DLD1 (cell line): ENCODE results near the gene ST3GAL2.

Experiments used
- in situ Hi-C: cut with HindIII; loops from 2 replicates; pipeline ENCODE4 v1.10.0; 2017; ENCODE audit warnings: low sequenced_read_pairs

ST3GAL2 gene

GRCh38 chr16:70440009-70440692, 1.3 kb upstream of the ST3GAL2 start:
- in situ Hi-C loops: no loop called here

DNA sequence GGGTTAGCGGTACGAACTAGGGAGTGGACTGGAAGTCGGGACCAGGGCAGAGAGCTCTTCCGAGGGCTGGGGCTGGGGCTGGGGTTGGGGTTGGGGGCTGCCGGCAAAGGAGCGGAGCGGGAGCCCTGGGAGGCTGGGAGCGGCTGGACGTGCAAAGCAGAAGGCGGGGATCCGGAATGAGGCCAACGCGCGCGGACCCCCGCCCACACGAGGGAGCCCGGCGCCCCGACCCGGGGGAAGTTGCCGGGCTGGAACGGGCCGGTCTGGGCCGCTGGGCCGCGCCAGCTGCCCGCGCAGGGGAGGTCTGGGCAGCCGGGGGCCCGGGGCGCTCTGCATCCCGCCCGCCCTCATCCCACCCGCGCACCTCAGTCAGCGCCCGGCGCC, 323 bp downstream of the ST3GAL2 start:
- in situ Hi-C loops: no loop called here

DNA sequence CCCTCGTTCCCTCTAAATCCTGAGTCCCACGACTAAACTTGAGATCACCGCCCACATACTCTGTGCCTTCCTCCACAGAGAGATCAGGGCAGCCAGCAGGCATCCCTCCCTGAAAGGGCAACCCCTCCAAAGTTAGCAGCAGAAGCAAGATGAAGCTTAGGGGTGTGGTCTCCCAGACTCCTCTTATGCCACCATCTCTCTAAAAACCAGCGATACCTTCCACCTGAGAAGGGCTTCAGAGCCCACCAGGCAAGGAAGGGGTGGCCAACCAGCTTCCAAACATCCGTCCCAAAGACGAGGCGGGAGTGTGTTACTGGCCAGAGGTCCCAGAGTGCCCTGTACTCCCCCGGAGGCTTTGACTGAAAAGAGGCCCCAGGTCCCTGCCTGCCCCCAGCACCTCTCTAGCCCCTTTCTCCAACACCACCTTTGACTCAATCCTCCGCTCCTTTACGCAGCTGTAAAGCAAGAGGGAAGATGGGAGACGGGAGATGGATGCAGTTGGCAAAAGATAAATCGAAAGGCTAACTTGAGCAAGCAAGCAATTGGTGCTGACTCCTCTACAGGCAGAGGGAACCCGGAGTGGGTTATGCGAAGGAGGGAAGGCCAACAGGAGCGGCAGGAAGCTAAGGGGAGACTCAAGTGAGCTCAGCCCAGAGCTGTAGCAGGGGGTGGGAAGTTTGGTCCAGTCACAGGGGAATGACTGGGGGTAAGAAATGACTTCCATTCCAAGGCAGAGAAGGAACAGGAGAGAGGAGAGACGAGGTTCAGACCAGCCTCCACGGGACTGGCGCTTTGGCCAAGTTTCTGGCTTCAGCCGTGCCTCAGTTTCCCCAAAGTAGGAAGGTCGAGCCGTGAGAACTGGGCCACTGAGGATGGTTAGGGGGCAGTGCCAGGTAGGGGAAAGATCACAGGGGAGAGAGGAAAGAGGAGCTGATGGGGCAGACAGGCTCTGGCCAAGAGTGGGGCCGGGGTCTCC, 1.0 kb downstream of the ST3GAL2 start:
- in situ Hi-C loops: no loop called here

DNA sequence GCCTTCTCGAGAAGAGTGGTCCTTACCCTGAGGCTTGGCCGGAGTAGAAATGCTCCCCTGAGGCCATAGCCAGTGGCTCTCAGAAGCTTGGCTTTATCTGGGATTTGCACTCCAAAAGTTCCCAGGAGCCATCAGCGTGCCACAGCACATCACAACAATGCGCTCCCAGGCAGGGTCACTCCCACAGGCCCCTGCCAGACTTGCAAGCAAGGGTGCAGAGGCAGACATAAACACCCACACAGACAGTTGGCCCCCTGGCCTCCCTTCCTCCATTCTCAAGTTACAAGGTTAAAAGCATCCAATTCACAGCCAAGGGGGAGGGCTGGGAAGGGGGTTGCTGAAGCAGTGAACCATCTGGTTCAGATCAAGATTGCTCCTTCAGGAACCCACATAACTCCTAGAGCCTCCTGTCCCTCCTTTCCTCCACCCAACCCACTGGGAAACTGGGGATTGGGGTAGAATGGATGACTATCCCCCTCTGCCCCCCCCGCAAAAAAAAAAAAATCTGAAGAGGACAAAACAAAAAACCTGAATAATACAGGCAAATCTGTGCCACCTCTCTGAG, 1.8 kb downstream of the ST3GAL2 start:
- in situ Hi-C loops: no loop called here

GRCh38 chr16:70434484-70435260, 4.2 kb downstream of the ST3GAL2 start:
- in situ Hi-C loops: no loop called here

- in situ Hi-C loops: no loop called here
Observed at GRCh38 chr16:70433458-70434103, 5.3 kb downstream of the ST3GAL2 start.

DNA sequence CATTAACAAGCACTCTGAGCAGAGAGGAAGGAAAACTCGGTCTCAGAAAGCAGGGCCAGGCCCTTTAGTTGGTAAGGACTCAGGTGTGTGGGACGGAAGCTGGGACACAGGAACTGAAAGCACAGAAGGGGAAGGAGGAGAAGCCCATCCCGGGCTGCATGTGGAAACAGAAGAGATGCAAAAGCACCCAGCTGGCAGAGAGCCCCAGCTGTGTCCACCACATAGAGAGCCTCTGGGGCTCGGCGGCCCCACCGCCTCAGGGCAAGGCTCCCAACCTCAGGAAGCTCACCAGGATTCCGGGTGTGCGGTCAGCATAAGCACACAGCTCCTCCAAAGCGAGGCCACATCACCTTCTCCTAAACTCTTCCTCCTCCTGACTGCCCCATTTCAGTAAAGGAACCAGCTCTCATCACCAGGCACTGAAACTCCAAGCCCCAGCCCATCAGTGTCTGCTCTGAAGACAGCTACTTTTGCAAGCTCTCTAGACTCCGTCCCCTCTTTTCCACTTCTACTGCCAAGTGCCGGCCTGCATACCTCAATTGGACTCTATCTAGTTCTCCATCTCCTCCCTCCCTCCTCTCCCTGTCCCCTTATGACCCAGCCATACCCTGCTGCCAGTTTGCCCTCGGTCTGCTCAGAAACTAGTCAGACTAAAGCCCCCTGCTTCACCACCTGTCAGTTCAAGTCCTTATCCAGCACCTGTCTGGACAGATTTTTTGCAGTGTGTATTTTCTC, 6.0 kb downstream of the ST3GAL2 start:
- in situ Hi-C loops: no loop called here

DNA sequence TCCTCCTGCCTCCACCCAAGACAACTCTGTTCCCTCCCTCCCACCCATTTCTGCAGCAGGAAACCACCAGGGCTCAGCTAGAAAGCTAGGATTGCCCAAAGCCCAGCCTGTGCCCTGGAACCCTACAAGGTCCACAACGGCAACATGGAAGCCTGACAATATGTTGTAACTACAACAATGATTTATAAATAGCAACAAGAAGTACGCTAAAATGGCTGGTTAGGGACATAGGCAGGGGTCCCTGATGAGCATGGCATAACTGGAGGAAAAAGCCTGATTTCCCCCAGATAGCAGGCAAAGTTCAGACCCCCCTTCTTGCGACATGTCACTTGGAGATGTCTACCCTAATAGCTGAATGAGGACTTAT, 6.6 kb downstream of the ST3GAL2 start:
- in situ Hi-C loops: no loop called here

GRCh38 chr16:70430667-70431536, 8.0 kb downstream of the ST3GAL2 start:
- in situ Hi-C loops: no loop called here

DNA sequence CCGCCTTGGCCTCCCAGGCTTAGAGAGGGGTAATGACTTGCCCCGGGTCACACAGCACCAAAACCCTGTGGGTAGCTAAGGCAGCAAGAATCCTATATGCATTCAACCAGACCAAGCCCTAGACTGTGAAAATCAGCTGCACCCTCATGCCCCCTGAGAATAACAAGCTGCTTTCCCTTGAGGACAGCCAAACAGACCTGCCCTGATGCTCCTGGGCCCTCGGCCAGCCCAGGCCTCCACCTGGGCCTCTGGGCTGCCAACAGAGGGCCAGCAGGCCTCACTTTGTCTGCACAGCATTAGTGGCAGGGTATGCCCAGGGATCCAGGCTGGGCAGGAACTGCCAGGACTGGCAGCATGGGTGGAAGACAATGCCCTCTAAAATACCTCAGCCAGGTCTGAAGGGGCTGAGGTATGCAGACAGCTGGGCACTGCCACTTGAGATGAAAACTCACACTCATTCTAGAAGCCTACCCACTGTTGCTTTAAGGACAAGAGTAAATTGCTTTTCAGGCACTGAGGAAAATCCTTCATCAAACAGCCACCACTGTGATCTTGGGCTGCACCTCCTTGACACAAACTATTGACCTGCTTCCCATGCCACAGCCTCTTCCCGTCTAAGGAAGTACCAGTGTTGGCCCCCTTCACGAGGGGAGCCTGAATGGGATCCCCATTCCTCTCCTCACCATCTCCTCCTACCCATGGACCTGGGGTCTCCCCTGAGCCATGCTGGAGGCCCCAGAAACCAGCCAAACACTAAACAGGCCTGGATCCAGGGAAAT, 8.8 kb downstream of the ST3GAL2 start:
- in situ Hi-C loops: no loop called here

- in situ Hi-C loops: no loop called here
Observed at GRCh38 chr16:70428178-70428998, 10.5 kb downstream of the ST3GAL2 start.

DNA sequence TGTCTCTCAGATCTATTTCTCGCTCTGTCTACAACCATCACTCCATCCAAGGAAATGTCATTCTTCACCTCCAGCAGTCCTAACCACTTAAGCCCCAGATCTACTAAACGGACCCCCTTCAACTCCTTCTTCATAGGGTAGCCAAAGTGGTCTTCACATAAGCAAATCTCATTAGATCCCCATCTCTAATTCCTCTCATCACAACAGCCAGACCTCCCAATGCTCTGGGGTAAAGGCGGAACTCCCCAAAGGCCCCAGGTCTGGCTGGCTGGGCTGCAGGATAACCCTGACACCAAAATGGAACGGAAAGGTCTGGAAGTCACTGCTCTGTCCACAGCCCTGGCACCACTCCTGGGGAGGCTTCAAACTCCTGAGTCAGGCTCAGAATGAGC, 11.1 kb downstream of the ST3GAL2 start:
- in situ Hi-C loops: no loop called here

GRCh38 chr16:70422543-70422942, 16.4 kb downstream of the ST3GAL2 start:
- in situ Hi-C loops: no loop called here

- in situ Hi-C loops: no loop called here
Observed at GRCh38 chr16:70421473-70422311, 17.2 kb downstream of the ST3GAL2 start.

GRCh38 chr16:70421014-70421413, 17.9 kb downstream of the ST3GAL2 start:
- in situ Hi-C loops: no loop called here
